Left cardiac atrium (tissue), 4 donors: ENCODE data around the gene TRAF3IP1. TPM values are rescaled to one million over a fixed set of nuclear protein-coding genes. Genes with fewer than 3 reads are reported as not detected.
"Not testable (repeated sequence)": the region's sequence is repeated elsewhere in the genome, so short reads cannot be mapped to it uniquely, and the experiment has no call there.

Experiments
- ATAC-seq, 2 donors: fragments of 200-7000 bp; cut with Tn5 transposase; one replicate each; pipeline ENCODE4 v1.9.1; 2020; ENCODE audit warnings: mild to moderate bottlenecking in 2 of 2, moderate library complexity in 2 of 2
- DNase-seq: peaks from one replicate; pipeline ENCODE4 v3.0.0-alpha.2; 2020
- intact Hi-C, 2 donors: fragments of 100-400 bp; cut with DNase I; formaldehyde crosslinking; loops; one replicate each; pipeline versions ENCODE4 v1.14.1 to v1.15.1; 2022 to 2023
- long read RNA-seq: library from polyadenylated mRNA; unstranded; transcript quantifications from one replicate; pipeline ENCODE4 v2.0.0, GENCODE V29; 2021
- total RNA-seq, 2 donors: library from RNA; stranded (reverse); fragmentation: NEBNext Ultra II Directional; extraction: Animal tissue kit (Norgen Biotek cat#: 25700); gene quantifications; one replicate each; pipeline ENCODE4 v1.2.1, GENCODE V29; 2021
- donor health status: DM: no; HTN: yes; CAD: no.
- donor health status: DM: no; HTN: yes; CAD: no; lungs with severe emphysema.
- donor health status: DM: yes; HTN: yes; CAD: no.
- donor health status: Dilated cardiomyopathy.

TRAF3IP1 gene
- 10 to 100 TPM; 12.1 to 14.2 TPM for total RNA-seq
- long read RNA-seq, partial matches to known transcripts, result 1 of 3 reads
- long read RNA-seq, other reads (novel, unspliced or antisense), result 2 of 3 reads

- intact Hi-C loops, result no loop called here
- DNase-seq, result peak; percentile 95
- ATAC-seq, result peak; percentile 98 to 99
These were observed at the start of gene TRAF3IP1 for GRCh38 chr2:238320246-238320647. Gene TRAF3IP1 (plus strand): TSS chr2:238320518. CDS start chr2:238320663, 145 bp downstream.

GRCh38 chr2:238270606-238271005 is 49.7 kb upstream of the TRAF3IP1 start:
- DNase-seq, result peak; percentile 12
- intact Hi-C loops, result no loop called here
- ATAC-seq, result no peak

GRCh38 chr2:238271061-238271554 is 49.2 kb upstream of the TRAF3IP1 start:
- intact Hi-C loops, result no loop called here
- ATAC-seq (no peak), DNase-seq (no peak)

GRCh38 chr2:238271686-238272085 is 48.6 kb upstream of the TRAF3IP1 start:
- DNase-seq, ATAC-seq, intact Hi-C loops: not testable (repeated sequence)

DNA sequence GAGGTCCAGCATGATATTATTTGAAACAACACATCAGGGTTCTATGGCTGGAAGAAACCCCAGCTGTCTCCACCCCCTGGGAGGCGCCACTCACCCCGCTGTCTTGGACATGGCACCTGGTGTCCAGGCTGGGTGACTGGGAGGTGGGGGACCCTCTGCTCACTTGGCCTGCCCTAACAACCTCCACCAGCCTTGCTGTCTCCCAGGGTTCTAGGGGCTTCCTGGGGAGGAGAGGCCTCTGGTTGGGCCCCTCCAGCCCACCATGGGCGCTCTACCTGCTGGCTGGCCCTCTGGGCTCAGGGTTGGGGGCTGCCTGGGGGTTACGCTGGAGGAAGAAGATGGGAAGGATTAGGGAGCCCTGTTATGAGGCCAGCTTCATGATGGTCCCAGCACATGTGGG is 48.2 kb upstream of the TRAF3IP1 start:
- ATAC-seq (no peak), DNase-seq (peak; percentile 8)
- intact Hi-C loops, result no loop called here

GRCh38 chr2:238273433-238273832 is 46.9 kb upstream of the TRAF3IP1 start:
- peak; percentile 6 for DNase-seq
- intact Hi-C loops, ATAC-seq: not testable (repeated sequence)

DNA sequence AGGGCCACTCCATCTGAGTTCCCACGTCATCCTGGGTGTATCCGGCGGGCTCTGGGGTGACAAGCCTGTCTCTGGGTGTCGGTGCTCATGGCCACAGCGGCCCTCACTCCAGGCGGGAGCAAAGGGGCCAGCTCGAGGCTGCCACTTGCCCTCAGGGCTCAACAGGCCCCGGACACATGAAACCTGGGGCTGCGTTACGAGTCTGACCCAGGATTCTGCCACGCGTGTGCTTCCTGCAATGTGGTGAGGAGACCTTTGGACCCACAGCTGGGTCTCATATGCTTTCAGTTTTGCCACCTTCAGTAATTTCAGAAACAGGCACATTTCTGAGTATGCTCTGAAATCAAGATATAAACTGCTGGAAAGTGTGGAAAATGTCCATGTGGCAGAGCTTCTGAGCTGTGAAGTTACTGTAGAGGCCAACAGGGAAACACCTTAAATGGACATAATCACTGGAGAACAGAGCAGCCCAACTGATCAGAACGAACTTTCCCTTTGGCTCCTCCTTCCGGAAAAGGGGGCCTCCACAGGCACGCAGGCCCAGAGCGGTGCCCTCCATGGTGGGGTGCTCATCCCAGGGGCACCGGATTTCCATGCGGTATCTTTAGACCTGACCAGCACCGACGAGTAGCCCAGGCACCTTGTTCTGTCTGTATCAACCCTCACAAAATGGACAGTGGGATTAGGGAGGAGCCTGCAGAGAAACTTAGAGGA is 46.0 kb upstream of the TRAF3IP1 start:
- no peak for ATAC-seq
- intact Hi-C loops, result no loop called here
- DNase-seq, result peak; percentile 13

DNA sequence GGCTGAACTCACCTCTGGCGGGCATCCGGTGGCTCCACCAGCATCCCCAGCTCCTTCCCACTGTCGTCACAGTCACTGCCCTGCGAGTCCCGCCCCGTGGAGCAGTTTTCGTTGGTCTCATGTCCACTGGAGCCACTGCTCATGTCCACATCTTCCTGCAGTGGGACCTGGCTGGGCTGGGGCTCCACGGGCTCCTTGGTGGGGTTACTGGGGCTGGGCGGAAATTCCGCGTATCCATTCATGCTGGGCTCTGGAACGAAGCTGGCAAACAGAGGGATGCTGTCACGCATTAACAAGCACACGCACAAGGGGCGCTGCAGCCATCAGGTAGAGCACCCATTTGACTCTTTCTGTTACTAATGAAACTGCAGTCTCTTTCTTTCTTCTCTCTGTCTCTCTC is 42.6 kb upstream of the TRAF3IP1 start:
- DNase-seq (no peak), ATAC-seq (no peak)
- intact Hi-C loops, result no loop called here

DNA sequence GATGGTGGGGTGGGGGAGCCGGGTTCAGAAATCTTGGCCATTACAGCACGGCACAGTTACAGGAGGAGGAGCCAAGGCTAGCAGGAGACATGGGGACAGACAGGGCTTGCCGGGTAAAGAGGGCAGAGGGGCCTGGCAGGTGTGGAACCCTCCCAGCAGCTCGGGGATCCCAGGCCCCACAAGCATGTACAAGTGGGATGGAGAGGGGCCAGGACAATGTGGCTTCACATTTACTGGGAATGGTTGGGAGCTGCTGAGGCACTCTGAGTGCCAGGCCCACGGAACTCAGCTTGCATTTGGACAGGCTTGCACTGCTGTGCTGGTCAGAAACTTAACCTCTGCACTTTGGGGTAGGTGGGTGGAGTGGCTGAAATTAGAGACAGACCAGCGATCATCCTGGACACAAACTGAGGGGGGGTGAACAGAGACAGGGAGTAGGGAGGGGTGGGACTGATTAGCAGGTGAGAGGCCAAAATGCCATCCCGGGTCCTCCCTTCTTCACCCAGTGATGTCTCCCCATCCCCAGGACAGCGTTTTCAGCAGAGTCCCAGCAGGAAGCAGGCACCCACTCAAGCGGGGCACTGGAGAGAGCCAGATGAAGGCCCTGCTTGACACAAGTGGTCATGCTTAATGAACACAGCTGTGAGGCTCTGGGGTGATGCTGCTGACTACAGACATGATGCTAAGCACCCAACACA is 41.5 kb upstream of the TRAF3IP1 start:
- intact Hi-C loops, result no loop called here
- DNase-seq (peak; percentile 14), ATAC-seq (peak in 1 of 2 donors; percentile 38)

GRCh38 chr2:238279324-238279682 is 41.0 kb upstream of the TRAF3IP1 start:
- ATAC-seq (peak in 1 of 2 donors; percentile 27), DNase-seq (peak; percentile 13)
- intact Hi-C loops, result no loop called here

- DNase-seq (peak; percentile 16), ATAC-seq (no peak)
- intact Hi-C loops, result no loop called here
These were observed 40.1 kb upstream of the TRAF3IP1 start for GRCh38 chr2:238280083-238280825.

GRCh38 chr2:238281826-238282480 is 38.4 kb upstream of the TRAF3IP1 start:
- DNase-seq, result peak; percentile 18
- ATAC-seq, result no peak
- intact Hi-C loops, result no loop called here

DNA sequence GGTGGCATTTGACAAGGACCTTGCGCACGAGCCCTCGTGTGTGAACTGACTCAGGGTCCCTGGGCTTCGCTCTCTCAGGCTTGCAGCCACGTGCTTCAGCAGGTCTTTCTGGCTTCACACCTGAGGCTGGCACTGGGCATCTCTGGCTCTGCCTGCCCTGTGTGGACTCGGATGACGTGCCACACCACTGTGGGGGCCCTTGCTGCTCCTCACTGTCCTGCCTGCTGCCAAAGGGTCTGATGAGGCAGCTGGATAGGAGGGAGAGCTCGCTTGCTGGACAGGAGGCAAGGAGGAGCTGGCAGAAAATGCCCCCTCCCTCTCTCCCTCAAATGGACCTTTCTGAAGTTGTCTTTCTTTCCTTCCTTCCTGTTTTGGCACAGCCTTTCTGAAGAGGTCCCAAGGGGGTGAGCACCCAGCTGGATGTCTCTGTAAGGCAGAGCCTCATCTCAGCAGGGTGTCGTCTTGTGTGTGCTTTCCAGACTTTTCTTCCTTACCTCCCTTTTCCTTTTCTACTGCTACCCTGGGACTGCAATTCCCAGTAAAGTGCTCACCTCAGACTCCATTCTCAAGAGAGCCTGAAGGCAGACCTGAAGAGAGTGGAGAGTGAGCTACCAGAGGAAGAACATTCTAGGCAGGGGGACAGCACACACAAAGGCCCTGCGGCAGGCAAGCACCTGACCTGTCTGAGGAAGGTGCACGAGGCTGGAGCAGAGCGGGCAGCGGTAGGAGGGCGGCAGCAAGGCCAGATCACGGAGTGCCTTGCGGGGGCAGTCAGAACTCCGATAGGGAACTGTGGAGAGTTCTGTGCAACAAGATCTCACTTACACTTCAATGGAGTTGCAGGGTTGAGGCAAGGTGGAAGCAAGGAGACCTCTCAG is 37.2 kb upstream of the TRAF3IP1 start:
- DNase-seq, result peak; percentile 14
- ATAC-seq, result no peak
- intact Hi-C loops, result no loop called here

DNA sequence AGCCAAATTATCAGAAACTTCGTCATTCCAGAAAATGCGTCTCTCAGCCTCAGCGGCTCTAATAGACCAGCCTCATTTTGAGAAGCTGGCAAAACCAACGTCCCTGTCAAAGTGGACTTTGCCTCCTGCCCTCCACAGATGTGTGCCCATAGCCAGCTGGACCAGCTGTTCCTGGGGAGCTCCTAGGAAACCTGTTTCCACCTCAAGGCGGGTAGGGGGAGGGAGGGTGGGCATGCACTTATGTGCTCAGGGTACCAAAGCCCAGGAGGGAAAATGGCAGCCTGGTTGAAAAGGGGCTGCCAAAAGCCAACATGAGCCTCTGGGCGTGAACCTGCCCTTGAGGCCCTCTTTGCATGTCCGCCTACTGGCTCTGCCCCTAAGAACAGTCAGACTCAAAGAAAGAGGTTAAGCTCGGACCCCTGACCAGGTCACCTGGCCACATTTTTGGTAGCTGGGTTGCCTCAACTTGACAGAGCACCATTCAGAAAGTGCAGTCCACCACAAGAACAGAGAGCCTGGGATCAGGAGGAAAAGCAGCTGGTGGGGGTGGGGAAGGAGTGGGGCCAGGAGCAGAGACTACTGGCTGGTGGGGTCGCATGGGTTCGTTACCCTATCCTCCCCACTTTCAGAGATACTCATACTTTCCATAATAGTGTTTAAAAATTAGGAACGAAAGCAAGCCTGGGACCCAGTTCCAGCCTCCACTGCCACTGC is 35.4 kb upstream of the TRAF3IP1 start:
- ATAC-seq (no peak), DNase-seq (no peak)
- intact Hi-C loops, result no loop called here

DNA sequence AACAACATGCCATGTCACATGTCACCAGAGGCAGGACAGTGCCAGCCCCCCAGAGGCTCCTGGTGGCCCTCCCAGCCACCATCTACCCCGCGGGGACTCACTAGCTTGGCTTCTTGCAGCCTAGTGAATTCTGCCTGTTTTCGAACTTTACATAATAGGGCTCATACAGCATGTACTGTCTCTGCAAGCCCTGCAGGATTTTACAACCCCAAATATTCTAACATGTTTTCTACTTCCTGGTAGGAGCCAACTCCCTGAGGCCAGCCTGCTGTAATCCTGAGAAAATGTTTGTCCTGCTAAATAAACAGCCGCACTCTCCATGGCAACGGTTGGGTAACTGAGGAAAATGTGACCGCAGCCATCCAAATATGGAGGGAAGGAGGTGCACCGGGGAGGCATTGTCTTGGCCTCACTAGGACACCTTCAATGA is 34.6 kb upstream of the TRAF3IP1 start:
- peak; percentile 6 to 28 for ATAC-seq
- intact Hi-C loops, result no loop called here
- DNase-seq, result peak; percentile 86

GRCh38 chr2:238286095-238286494 is 34.2 kb upstream of the TRAF3IP1 start:
- DNase-seq (no peak), ATAC-seq (no peak)
- intact Hi-C loops, result no loop called here

DNA sequence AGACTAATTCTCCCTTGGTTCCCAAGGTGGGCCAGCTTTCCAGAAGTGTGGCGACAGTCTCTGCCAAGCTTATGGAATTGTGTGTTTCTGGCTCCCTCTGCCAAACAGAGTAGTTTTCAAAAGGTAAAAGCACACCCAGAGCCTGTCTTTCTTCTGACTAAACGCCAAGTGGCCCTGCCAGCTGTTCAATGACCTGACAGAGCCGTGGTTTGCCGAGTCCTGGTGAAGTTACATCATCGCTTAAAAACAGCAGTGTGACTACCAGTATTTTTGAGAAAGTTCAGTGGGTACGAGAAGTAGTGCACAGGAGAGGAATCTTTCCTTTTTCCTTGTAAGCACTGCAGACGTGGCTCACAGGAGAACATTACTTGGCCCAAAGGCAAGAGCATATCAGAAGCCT is 33.8 kb upstream of the TRAF3IP1 start:
- DNase-seq, result peak; percentile 58
- intact Hi-C loops, result no loop called here
- ATAC-seq, result peak; percentile 3 to 9
